Measurements from ENCODE around the gene NOP14.

GRCh38 chr4:2913168-2913567 is 50.0 kb downstream of the NOP14 start:
- TF ChIP-seq CTCF (IDR thresholded peaks at IDR 0.05) (no peak), POLR2A (IDR thresholded peaks at IDR 0.05) (no peak)

All from tibial nerve (tissue), 3 donors.